Measurements from ENCODE around the gene NPRL2. TPM values are rescaled to one million over a fixed set of nuclear protein-coding genes. Genes with fewer than 3 reads are reported as not detected.

Gene NPRL2
- total and polyA plus RNA-seq, 2 of the 8 experiments (the other 6 are each of a cell fraction or from before 2014, with no cell fraction given): 28.4 to 51.4 TPM

- TF ChIP-seq ZNF274 (IDR thresholded peaks at IDR 0.05; ENCODE audit: borderline replicate concordance, extremely low read depth, low read length): no peak
Measured at GRCh38 chr3:50353245-50354004, 2.9 kb upstream of the NPRL2 start (continued).

Measured in H1 (cell line).